Activated CD4-positive, alpha-beta T cell treated with anti-CD3 and anti-CD28 coated beads, Interleukin-2, Interleukin-6, amounts not matched to agents 100 ng/mL and 50 ng/mL, durations not matched to agents 16 hours and 8 hours (primary cell): ENCODE data around the gene PDCD4.

Experiments used
- DNase-seq: peaks from one replicate; pipeline ENCODE4 v3.0.0-alpha.2; 2020

Gene PDCD4

GRCh38 chr10:110871298-110872084, at the start of gene PDCD4:
Gene PDCD4, plus strand, starts transcription at chr10:110871928. Its CDS starts 4,100 bp downstream, at chr10:110876028.
- DNase-seq = peak; percentile 98

GRCh38 chr10:110822035-110822711, 49.6 kb upstream of the PDCD4 start:
- DNase-seq = no peak

- DNase-seq = no peak
Measured at GRCh38 chr10:110822712-110823311, 48.9 kb upstream of the PDCD4 start.

- DNase-seq = no peak
Measured at GRCh38 chr10:110824152-110824441, 47.6 kb upstream of the PDCD4 start.

- no peak for DNase-seq
Measured at GRCh38 chr10:110824660-110825059, 47.1 kb upstream of the PDCD4 start.

- no peak for DNase-seq
Measured at GRCh38 chr10:110825508-110825907, 46.2 kb upstream of the PDCD4 start.

GRCh38 chr10:110827410-110827809, 44.3 kb upstream of the PDCD4 start:
- no peak for DNase-seq

GRCh38 chr10:110827875-110828274, 43.9 kb upstream of the PDCD4 start:
- no peak for DNase-seq

- no peak for DNase-seq
Measured at GRCh38 chr10:110828525-110828924, 43.2 kb upstream of the PDCD4 start.

- no peak for DNase-seq
Measured at GRCh38 chr10:110829721-110830410, 41.9 kb upstream of the PDCD4 start.

GRCh38 chr10:110833234-110833940, 38.3 kb upstream of the PDCD4 start:
- no peak for DNase-seq

GRCh38 chr10:110833941-110834628, 37.6 kb upstream of the PDCD4 start:
- DNase-seq = no peak

GRCh38 chr10:110834629-110835301, 37.0 kb upstream of the PDCD4 start:
- no peak for DNase-seq

GRCh38 chr10:110835841-110836240, 35.9 kb upstream of the PDCD4 start:
- no peak for DNase-seq

- no peak for DNase-seq
Measured at GRCh38 chr10:110836706-110837105, 35.0 kb upstream of the PDCD4 start.

GRCh38 chr10:110837418-110838171, 34.1 kb upstream of the PDCD4 start:
- DNase-seq = no peak

- DNase-seq = no peak
Measured at GRCh38 chr10:110840225-110840922, 31.4 kb upstream of the PDCD4 start.

GRCh38 chr10:110840923-110841428, 30.8 kb upstream of the PDCD4 start:
- no peak for DNase-seq

GRCh38 chr10:110841767-110842267, 29.9 kb upstream of the PDCD4 start:
- DNase-seq = no peak
